Activated naive CD8-positive, alpha-beta T cell treated with anti-CD3 and anti-CD28 coated beads, Interleukin-2, amount 10 ng/mL, durations not matched to agents 7 days and 5 days (primary cell): Measurements from ENCODE around the gene ZNF684. TPM values are rescaled to one million over a fixed set of nuclear protein-coding genes. Genes with fewer than 3 reads are reported as not detected.
A peak's percentile ranks its signal among the peaks of the same experiment; 100 is the strongest.
"Not testable (repeated sequence)": the region's sequence is repeated elsewhere in the genome, so short reads cannot be mapped to it uniquely, and the experiment has no call there.

Experiments used
- ATAC-seq: fragments of 150-1000 bp; cut with Tn5 transposase; one replicate; pipeline ENCODE4 v1.10.0; 2021; ENCODE audit warnings: low read depth, moderate library complexity
- POLR2A ChIA-PET: fragments of 350-600 bp; sonication (Branson Sonifier 250); formaldehyde crosslinking; loops from one replicate; lab custom pipeline; 2021; ENCODE audit warnings: antibody characterized with exemption; lab: Charles Lee
- DNase-seq: peaks from one replicate; pipeline ENCODE4 v3.0.0; 2021
- H3K27ac Mint-ChIP-seq: one replicate; pipeline ENCODE4 v1.8.0; 2022; ENCODE audit warnings: mild to moderate bottlenecking, mixed read lengths
- H3K27me3 Mint-ChIP-seq: one replicate; pipeline ENCODE4 v1.8.0; 2022; ENCODE audit warnings: mild to moderate bottlenecking, moderate library complexity, mixed read lengths
- H3K36me3 Mint-ChIP-seq: one replicate; pipeline ENCODE4 v1.8.0; 2021; ENCODE audit warnings: mild to moderate bottlenecking, mixed read lengths
- H3K4me1 Mint-ChIP-seq: one replicate; pipeline ENCODE4 v1.8.0; 2021; ENCODE audit warnings: mixed read lengths
- H3K4me3 Mint-ChIP-seq: one replicate; pipeline ENCODE4 v1.8.0; 2022; ENCODE audit warnings: mild to moderate bottlenecking, moderate library complexity, mixed read lengths
- H3K9me3 Mint-ChIP-seq: one replicate; pipeline ENCODE4 v1.8.0; 2021; ENCODE audit warnings: mixed read lengths
- total RNA-seq, 2 experiments: library from RNA; stranded (reverse); gene quantifications; one replicate each; pipeline ENCODE4 v1.2.3, GENCODE V29; 2021

The ZNF684 gene
- total RNA-seq = 1 to 10 TPM; 7.1 to 7.2 TPM

DNA sequence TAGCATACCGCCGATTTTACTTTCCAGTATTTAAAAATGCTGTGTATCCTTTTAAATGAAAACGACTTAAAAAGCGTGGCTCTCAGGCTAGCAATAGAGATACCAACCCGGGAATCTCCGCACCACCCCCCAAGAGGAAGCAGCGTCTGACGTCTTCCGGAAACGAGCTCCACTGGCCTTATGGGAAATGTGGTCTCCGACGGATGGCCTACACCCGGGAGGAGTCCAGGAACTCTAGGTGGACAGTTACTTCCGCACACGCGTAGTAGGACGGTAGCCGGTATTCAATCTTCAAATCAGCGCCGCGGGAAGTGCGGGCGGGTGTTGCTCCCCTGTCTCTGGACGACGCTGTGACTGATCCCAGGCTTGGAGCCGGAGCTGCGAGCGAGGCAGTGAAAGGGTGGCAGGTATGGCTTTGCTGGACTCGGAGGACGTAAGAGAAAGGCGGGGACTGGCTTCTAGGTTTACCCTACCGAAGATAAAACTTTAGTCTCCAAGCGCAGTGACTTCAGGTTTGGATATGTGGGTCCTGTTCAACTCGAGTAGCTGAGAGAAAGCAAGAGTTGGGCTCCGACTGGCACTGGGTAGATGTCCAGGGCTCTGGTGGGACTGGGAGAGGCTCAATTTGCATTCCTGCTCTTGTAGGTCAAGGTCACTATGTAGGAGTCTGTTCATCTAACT, at the start of gene ZNF684:
Gene ZNF684, plus strand, starts transcription at position 257 of the 681 bp plus-strand sequence. CDS start 1,530 bp downstream, outside the sequence.
- H3K4me3 Mint-ChIP-seq = peak within 1 kb of the TSS; percentile 98
- ATAC-seq = peak; percentile 96
- peak; percentile 78 for DNase-seq
- peaks cover 5% of the 10 kb centered on the region for H3K9me3 Mint-ChIP-seq
- no peaks in the 10 kb centered on the region for H3K27me3 Mint-ChIP-seq
- peaks cover 17% of the 10 kb centered on the region for H3K4me1 Mint-ChIP-seq
- POLR2A ChIA-PET = interaction anchor here (0.6 to 2.2 kb wide), 8 partner anchors 10 to 456 kb away, joined by 3 to 20 read pairs (median 5); partner anchors contain the start of genes CTPS1, EXO5, NFYC and ZFP69B
- H3K36me3 Mint-ChIP-seq = peaks cover 18% of the 10 kb centered on the region
- H3K27ac Mint-ChIP-seq = peak within 1 kb of the TSS; percentile 93

- peaks cover 46% of the 10 kb centered on the region for H3K9me3 Mint-ChIP-seq
- DNase-seq (no peak), ATAC-seq (no peak)
- H3K4me1 Mint-ChIP-seq = no peaks in the 10 kb centered on the region
- H3K27ac Mint-ChIP-seq = no peak overlapping the region
- no peaks in the 10 kb centered on the region for H3K27me3 Mint-ChIP-seq
- POLR2A ChIA-PET = interaction anchor here (0.7 kb wide), 2 partner anchors 13 to 14 kb away, joined by 4 read pairs; no protein-coding TSS in a partner anchor
- peaks cover 71% of the 10 kb centered on the region for H3K36me3 Mint-ChIP-seq
- H3K4me3 Mint-ChIP-seq = no peak overlapping the region
Measured at GRCh38 chr1:40495315-40495903, 36.0 kb upstream of the ZNF684 start.

DNA sequence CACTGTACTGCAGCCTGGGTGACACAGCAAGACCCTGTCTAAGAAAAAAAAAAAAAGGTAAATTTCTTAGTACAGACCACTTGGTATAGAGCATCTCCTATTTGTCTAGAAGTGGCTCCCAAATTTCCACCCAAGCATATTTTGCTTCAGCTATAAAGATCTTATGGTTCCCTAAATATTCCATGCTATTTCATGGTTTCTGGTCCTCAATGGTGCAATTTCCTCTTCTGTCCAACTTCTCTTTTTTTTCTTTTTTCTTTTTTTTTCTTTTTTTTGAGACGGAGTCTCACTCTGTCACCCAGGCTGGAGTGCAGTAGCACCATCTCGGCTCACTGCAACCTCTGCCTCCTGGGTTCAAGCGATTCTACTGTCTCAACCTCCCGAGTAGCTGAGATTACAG, 28.8 kb upstream of the ZNF684 start:
- H3K27me3 Mint-ChIP-seq, DNase-seq, H3K4me3 Mint-ChIP-seq, POLR2A ChIA-PET, H3K4me1 Mint-ChIP-seq, ATAC-seq, H3K27ac Mint-ChIP-seq: not testable (repeated sequence)
- peaks cover 55% of the 10 kb centered on the region for H3K36me3 Mint-ChIP-seq
- H3K9me3 Mint-ChIP-seq = peaks cover 40% of the 10 kb centered on the region

DNA sequence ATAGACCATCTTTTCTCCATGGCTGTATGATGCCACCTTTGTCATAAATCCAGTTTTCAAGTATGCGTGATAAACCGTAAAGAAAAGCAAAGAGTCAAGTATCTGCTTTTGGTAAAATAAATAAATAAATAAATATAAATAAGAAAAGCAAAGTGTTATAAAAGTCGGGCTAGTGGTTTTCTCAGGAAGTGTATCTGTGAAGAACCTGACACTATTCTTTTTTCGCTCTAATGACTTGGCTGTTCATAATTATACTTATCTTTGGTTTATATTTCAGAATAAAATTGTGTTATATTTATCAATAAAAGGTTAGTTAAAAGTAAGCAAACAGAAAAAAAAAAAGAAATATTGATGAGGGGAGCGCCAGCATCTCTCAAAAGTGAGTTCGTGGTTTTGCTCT, 23.5 kb upstream of the ZNF684 start:
- no peak for DNase-seq
- Mint-ChIP-seq H3K4me3 (peak overlapping the region; percentile 95), H3K4me1 (peaks cover 10% of the 10 kb centered on the region), H3K27me3 (no peaks in the 10 kb centered on the region), H3K27ac (peak overlapping the region; percentile 86), H3K36me3 (peaks cover 60% of the 10 kb centered on the region), H3K9me3 (peaks cover 26% of the 10 kb centered on the region)
- POLR2A ChIA-PET = interaction anchor here (0.6 to 2.0 kb wide), 9 partner anchors 10 to 472 kb away, joined by 3 to 20 read pairs (median 6); partner anchors contain the start of genes CTPS1, ZFP69, ZFP69B and ZNF684
- no peak for ATAC-seq

- H3K4me1 Mint-ChIP-seq = peaks cover 10% of the 10 kb centered on the region
- H3K9me3 Mint-ChIP-seq = peaks cover 22% of the 10 kb centered on the region
- no peaks in the 10 kb centered on the region for H3K27me3 Mint-ChIP-seq
- ATAC-seq = peak; percentile 98
- POLR2A ChIA-PET = interaction anchor here (0.6 to 2.0 kb wide), 13 partner anchors 10 to 471 kb away, joined by 3 to 20 read pairs (median 4); partner anchors contain the start of genes CTPS1, SMAP2, ZFP69 and ZFP69B
- peaks cover 57% of the 10 kb centered on the region for H3K36me3 Mint-ChIP-seq
- peak within 1 kb of the TSS; percentile 86 for H3K27ac Mint-ChIP-seq
- peak; percentile 91 for DNase-seq
- H3K4me3 Mint-ChIP-seq = peak within 1 kb of the TSS; percentile 95
Measured at GRCh38 chr1:40508375-40509341, 22.8 kb upstream of the ZNF684 start, which contains the start of gene EXO5. EXO5 (plus strand) TSS chr1:40508767; CDS start chr1:40514545, 5,778 bp downstream.

DNA sequence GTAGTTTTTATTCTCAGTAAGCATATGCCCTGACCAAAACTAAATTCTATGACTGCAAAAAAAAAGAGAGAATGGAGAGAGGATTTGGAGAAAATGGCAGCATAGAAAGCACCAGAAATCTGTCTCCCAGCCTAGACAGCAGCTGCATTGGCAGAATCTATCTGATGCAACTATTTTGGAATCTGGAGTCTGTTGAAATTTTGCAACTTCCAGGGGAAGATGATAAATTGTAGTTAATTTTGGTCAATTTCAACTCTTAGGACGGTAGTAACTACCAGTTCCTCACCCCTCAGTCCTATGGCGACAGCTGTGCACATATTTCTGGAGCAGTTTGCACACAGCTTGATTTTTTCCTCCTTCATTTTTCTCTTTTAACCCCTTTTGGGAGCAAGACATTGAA, 11.9 kb upstream of the ZNF684 start:
- H3K4me3 Mint-ChIP-seq = no peak overlapping the region
- DNase-seq = no peak
- H3K4me1 Mint-ChIP-seq = no peaks in the 10 kb centered on the region
- H3K36me3 Mint-ChIP-seq = peaks cover 40% of the 10 kb centered on the region
- no peaks in the 10 kb centered on the region for H3K27me3 Mint-ChIP-seq
- ATAC-seq = no peak
- H3K9me3 Mint-ChIP-seq = peaks cover 36% of the 10 kb centered on the region
- H3K27ac Mint-ChIP-seq = no peak overlapping the region
- POLR2A ChIA-PET = interaction anchor here (3.0 kb wide), 1 partner anchor 11 kb away, joined by 10 read pairs; the partner anchor contains the start of gene EXO5

GRCh38 chr1:40530735-40531380, 579 bp upstream of the ZNF684 start:
- no peak for ATAC-seq
- peaks cover 9% of the 10 kb centered on the region for H3K9me3 Mint-ChIP-seq
- H3K36me3 Mint-ChIP-seq = peaks cover 18% of the 10 kb centered on the region
- H3K27me3 Mint-ChIP-seq = peaks cover 4% of the 10 kb centered on the region
- DNase-seq = no peak
- peak overlapping the region; percentile 98 for H3K4me3 Mint-ChIP-seq
- H3K27ac Mint-ChIP-seq = peak overlapping the region; percentile 93
- H3K4me1 Mint-ChIP-seq = peaks cover 17% of the 10 kb centered on the region
- POLR2A ChIA-PET = interaction anchor here (0.6 to 2.2 kb wide), 9 partner anchors 10 to 455 kb away, joined by 3 to 20 read pairs (median 5); partner anchors contain the start of genes CTPS1, EXO5, NFYC and ZFP69B

DNA sequence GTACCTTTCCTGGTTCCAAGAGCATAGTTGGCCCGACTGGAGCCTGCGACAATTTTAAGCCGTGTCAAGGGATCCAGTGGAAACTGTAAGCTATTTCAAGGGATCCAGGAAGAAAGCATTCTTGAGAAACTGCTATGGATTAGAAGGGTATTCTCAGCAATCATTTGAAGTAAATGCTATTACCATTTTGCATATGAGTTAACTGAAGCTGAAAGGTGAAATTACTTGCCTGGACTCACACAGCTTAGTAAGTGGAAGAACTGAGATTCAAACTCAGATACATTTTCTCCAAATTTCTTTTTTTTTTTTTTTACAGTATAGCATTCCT, 589 bp downstream of the ZNF684 start:
- H3K9me3 Mint-ChIP-seq = peaks cover 5% of the 10 kb centered on the region
- DNase-seq (no peak), ATAC-seq (no peak)
- peaks cover 20% of the 10 kb centered on the region for H3K36me3 Mint-ChIP-seq
- no peaks in the 10 kb centered on the region for H3K27me3 Mint-ChIP-seq
- H3K4me3 Mint-ChIP-seq = peak overlapping the region; percentile 98
- POLR2A ChIA-PET = interaction anchor here (0.7 to 2.2 kb wide), 7 partner anchors 9 to 447 kb away, joined by 3 to 20 read pairs (median 5); partner anchors contain the start of genes CTPS1, EXO5, NFYC and ZFP69B
- peak overlapping the region; percentile 93 for H3K27ac Mint-ChIP-seq
- H3K4me1 Mint-ChIP-seq = peaks cover 17% of the 10 kb centered on the region

GRCh38 chr1:40532844-40533424, 1.5 kb downstream of the ZNF684 start:
- no peak for ATAC-seq
- peaks cover 17% of the 10 kb centered on the region for H3K4me1 Mint-ChIP-seq

GRCh38 chr1:40534589-40534988, 3.2 kb downstream of the ZNF684 start:
- POLR2A ChIA-PET = no interaction called here
- Mint-ChIP-seq H3K4me1 (peaks cover 17% of the 10 kb centered on the region), H3K27me3 (no peaks in the 10 kb centered on the region)

More at GRCh38 chr1:40532844-40533424, 1.5 kb downstream of the ZNF684 start:
- no peaks in the 10 kb centered on the region for H3K27me3 Mint-ChIP-seq
- H3K27ac Mint-ChIP-seq = no peak overlapping the region
- peaks cover 26% of the 10 kb centered on the region for H3K36me3 Mint-ChIP-seq
- peak overlapping the region; percentile 98 for H3K4me3 Mint-ChIP-seq
- POLR2A ChIA-PET = interaction anchor here (1.2 to 2.2 kb wide), 4 partner anchors 13 to 329 kb away, joined by 5 to 20 read pairs (median 8); partner anchors contain the start of genes CITED4, EXO5 and NFYC
- H3K9me3 Mint-ChIP-seq = peaks cover 5% of the 10 kb centered on the region
- no peak for DNase-seq

GRCh38 chr1:40535732-40536131, 4.3 kb downstream of the ZNF684 start:
- Mint-ChIP-seq H3K27ac (no peak overlapping the region), H3K36me3 (peaks cover 27% of the 10 kb centered on the region), H3K4me1 (peaks cover 17% of the 10 kb centered on the region), H3K9me3 (peaks cover 2% of the 10 kb centered on the region), H3K4me3 (no peak overlapping the region), H3K27me3 (no peaks in the 10 kb centered on the region)
- ATAC-seq (no peak), DNase-seq (no peak)
- POLR2A ChIA-PET = no interaction called here

More at GRCh38 chr1:40534589-40534988, 3.2 kb downstream of the ZNF684 start:
- Mint-ChIP-seq H3K9me3 (peaks cover 5% of the 10 kb centered on the region), H3K27ac (no peak overlapping the region), H3K4me3 (no peak overlapping the region), H3K36me3 (peaks cover 30% of the 10 kb centered on the region)
- DNase-seq (no peak), ATAC-seq (no peak)

- H3K4me1 Mint-ChIP-seq = no peaks in the 10 kb centered on the region
- H3K27me3 Mint-ChIP-seq = no peaks in the 10 kb centered on the region
- POLR2A ChIA-PET = no interaction called here
- H3K9me3 Mint-ChIP-seq = no peaks in the 10 kb centered on the region
- peaks cover 51% of the 10 kb centered on the region for H3K36me3 Mint-ChIP-seq
- no peak overlapping the region for H3K4me3 Mint-ChIP-seq
- DNase-seq (no peak), ATAC-seq (no peak)
- H3K27ac Mint-ChIP-seq = no peak overlapping the region
Measured at GRCh38 chr1:40539338-40539737, 7.9 kb downstream of the ZNF684 start.
